Memory B cell (primary cell): ENCODE data around the gene ALK.

Experiments
- ATAC-seq: fragments of 150-1000 bp; cut with Tn5 transposase; 2 replicates; pipeline ENCODE4 v1.10.0; 2021; ENCODE audit warnings: low read depth, mild to moderate bottlenecking, moderate library complexity
- DNase-seq, 2 donors: peaks; one replicate each; pipeline ENCODE4 v3.0.0; 2022; ENCODE audit warnings: low spot score in 2 of 2
- H3K27ac Mint-ChIP-seq: one replicate; pipeline ENCODE4 v1.8.0; 2022; ENCODE audit warnings: mild to moderate bottlenecking, moderate library complexity, mixed read lengths
- H3K27me3 Mint-ChIP-seq: one replicate; pipeline ENCODE4 v1.8.0; 2022; ENCODE audit warnings: mixed read lengths
- H3K36me3 Mint-ChIP-seq: one replicate; pipeline ENCODE4 v1.8.0; 2022; ENCODE audit warnings: mild to moderate bottlenecking, mixed read lengths
- H3K4me1 Mint-ChIP-seq: one replicate; pipeline ENCODE4 v1.8.0; 2022; ENCODE audit warnings: mixed read lengths
- H3K4me3 Mint-ChIP-seq: one replicate; pipeline ENCODE4 v1.8.0; 2022; ENCODE audit warnings: mild to moderate bottlenecking, moderate library complexity, mixed read lengths
- H3K9me3 Mint-ChIP-seq: one replicate; pipeline ENCODE4 v1.8.0; 2022; ENCODE audit warnings: mixed read lengths

ALK gene

GRCh38 chr2:29583548-29584156 is 337.7 kb downstream of the ALK start:
- DNase-seq (no peak), ATAC-seq (no peak)
- no peak overlapping the region for H3K27ac Mint-ChIP-seq
- H3K4me3 Mint-ChIP-seq = no peak overlapping the region
- no peaks in the 10 kb centered on the region for H3K36me3 Mint-ChIP-seq
- no peaks in the 10 kb centered on the region for H3K9me3 Mint-ChIP-seq
- peaks cover 4% of the 10 kb centered on the region for H3K4me1 Mint-ChIP-seq
- peaks cover 8% of the 10 kb centered on the region for H3K27me3 Mint-ChIP-seq

DNA sequence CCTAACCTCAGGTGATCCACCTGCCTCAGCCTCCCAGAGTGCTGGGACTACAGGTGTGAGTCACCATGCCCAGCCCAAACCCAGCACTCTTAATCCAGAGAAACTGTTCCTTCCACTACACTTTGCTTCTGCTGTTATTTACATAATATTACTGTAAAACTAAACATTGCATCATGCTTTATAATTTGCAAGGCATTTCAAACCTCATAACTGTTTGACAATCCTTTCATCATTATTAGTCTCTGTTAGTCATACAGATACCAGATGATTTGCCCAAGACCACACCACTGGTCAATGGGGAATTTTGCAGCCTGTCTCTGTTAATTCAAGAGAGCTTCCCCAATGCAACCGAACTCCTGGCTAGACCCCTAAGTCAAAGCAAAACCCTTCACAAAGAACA is 338.3 kb downstream of the ALK start:
- H3K27me3 Mint-ChIP-seq = peaks cover 8% of the 10 kb centered on the region
- H3K4me3 Mint-ChIP-seq = no peak overlapping the region
- no peaks in the 10 kb centered on the region for H3K36me3 Mint-ChIP-seq
- H3K9me3 Mint-ChIP-seq = no peaks in the 10 kb centered on the region
- H3K4me1 Mint-ChIP-seq = peaks cover 4% of the 10 kb centered on the region
- DNase-seq (no peak), ATAC-seq (no peak)
- H3K27ac Mint-ChIP-seq = no peak overlapping the region

- Mint-ChIP-seq H3K9me3 (no peaks in the 10 kb centered on the region), H3K36me3 (no peaks in the 10 kb centered on the region), H3K4me1 (peaks cover 4% of the 10 kb centered on the region), H3K4me3 (no peak overlapping the region), H3K27ac (no peak overlapping the region), H3K27me3 (peaks cover 7% of the 10 kb centered on the region)
- ATAC-seq (no peak), DNase-seq (no peak)
Measured at GRCh38 chr2:29582062-29582461, 339.3 kb downstream of the ALK start.

- ATAC-seq = no peak
- H3K9me3 Mint-ChIP-seq = no peaks in the 10 kb centered on the region
- no peaks in the 10 kb centered on the region for H3K36me3 Mint-ChIP-seq
- DNase-seq = no peak
- no peak overlapping the region for H3K27ac Mint-ChIP-seq
- H3K4me1 Mint-ChIP-seq = peaks cover 4% of the 10 kb centered on the region
- no peak overlapping the region for H3K4me3 Mint-ChIP-seq
- peaks cover 8% of the 10 kb centered on the region for H3K27me3 Mint-ChIP-seq
Measured at GRCh38 chr2:29580223-29580622, 341.2 kb downstream of the ALK start.

DNA sequence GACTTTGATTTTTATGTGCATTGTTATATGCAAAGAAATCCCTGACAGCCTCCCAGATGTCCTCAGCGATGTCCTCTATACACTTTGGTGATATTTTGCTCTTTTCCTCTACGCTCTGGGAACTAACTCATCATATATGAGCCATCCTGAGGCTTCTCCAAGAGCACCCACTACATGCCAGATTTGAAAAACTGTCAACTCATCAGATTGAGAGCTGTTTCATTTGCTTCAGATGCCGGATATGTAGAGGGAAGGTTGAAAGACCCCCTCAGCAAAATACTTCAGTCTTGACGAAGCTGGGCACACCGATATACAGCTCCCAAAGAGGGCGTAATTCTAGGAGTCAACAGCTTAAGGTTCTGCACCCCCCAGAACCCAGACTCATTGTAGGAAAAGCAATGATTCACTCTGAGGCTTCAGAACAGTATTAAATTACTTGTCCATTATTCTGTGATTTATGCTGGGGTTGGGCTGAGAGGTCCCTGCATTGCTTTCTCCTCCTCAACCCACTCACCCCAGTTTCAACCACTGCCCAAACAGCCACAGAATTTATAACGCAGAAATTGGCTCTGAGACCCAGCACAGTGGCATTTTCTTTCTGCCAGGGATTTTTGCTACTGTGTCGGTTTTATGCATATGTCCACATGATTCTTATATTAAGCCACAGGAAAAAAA is 341.8 kb downstream of the ALK start:
- peaks cover 10% of the 10 kb centered on the region for H3K27me3 Mint-ChIP-seq
- DNase-seq = no peak
- no peak overlapping the region for H3K27ac Mint-ChIP-seq
- peaks cover 4% of the 10 kb centered on the region for H3K4me1 Mint-ChIP-seq
- no peaks in the 10 kb centered on the region for H3K9me3 Mint-ChIP-seq
- no peaks in the 10 kb centered on the region for H3K36me3 Mint-ChIP-seq
- no peak for ATAC-seq
- no peak overlapping the region for H3K4me3 Mint-ChIP-seq

- no peaks in the 10 kb centered on the region for H3K9me3 Mint-ChIP-seq
- ATAC-seq (no peak), DNase-seq (no peak)
- peaks cover 8% of the 10 kb centered on the region for H3K27me3 Mint-ChIP-seq
- no peaks in the 10 kb centered on the region for H3K36me3 Mint-ChIP-seq
- no peak overlapping the region for H3K27ac Mint-ChIP-seq
- H3K4me1 Mint-ChIP-seq = peaks cover 4% of the 10 kb centered on the region
- no peak overlapping the region for H3K4me3 Mint-ChIP-seq
Measured at GRCh38 chr2:29578084-29578598, 343.2 kb downstream of the ALK start.

- Mint-ChIP-seq H3K27ac (no peak overlapping the region), H3K4me3 (no peak overlapping the region), H3K9me3 (no peaks in the 10 kb centered on the region), H3K36me3 (no peaks in the 10 kb centered on the region), H3K27me3 (peaks cover 8% of the 10 kb centered on the region), H3K4me1 (no peaks in the 10 kb centered on the region)
- DNase-seq (no peak), ATAC-seq (no peak)
Measured at GRCh38 chr2:29576231-29576630, 345.2 kb downstream of the ALK start.

GRCh38 chr2:29575370-29575890 is 346.0 kb downstream of the ALK start:
- ATAC-seq = no peak
- Mint-ChIP-seq H3K4me3 (no peak overlapping the region), H3K36me3 (no peaks in the 10 kb centered on the region), H3K9me3 (no peaks in the 10 kb centered on the region), H3K27me3 (peaks cover 8% of the 10 kb centered on the region), H3K27ac (no peak overlapping the region), H3K4me1 (no peaks in the 10 kb centered on the region)
- no peak for DNase-seq

DNA sequence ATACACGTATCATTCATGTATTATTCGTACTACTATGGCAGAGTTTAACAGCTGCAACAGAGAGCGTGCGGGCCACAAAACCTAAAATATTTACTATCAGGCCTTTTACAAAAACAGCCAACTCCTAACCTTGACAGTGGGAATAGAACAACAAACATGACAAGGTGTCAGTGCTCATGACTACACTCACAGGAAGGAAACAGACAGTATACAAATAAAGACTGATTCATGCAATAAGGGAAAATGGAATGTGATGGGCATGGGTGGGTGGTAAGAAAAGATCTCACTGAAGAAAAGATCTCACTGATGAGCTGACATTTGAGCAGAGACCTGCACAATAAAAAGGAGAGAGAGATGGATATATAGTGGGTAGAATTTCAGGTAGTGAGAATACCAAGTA is 347.8 kb downstream of the ALK start:
- H3K27ac Mint-ChIP-seq = no peak overlapping the region
- H3K9me3 Mint-ChIP-seq = no peaks in the 10 kb centered on the region
- H3K4me3 Mint-ChIP-seq = no peak overlapping the region
- ATAC-seq (no peak), DNase-seq (no peak)
- H3K27me3 Mint-ChIP-seq = peaks cover 3% of the 10 kb centered on the region
- H3K4me1 Mint-ChIP-seq = no peaks in the 10 kb centered on the region
- no peaks in the 10 kb centered on the region for H3K36me3 Mint-ChIP-seq

- Mint-ChIP-seq H3K27ac (no peak overlapping the region), H3K36me3 (no peaks in the 10 kb centered on the region), H3K27me3 (peaks cover 3% of the 10 kb centered on the region), H3K4me1 (no peaks in the 10 kb centered on the region), H3K4me3 (no peak overlapping the region), H3K9me3 (no peaks in the 10 kb centered on the region)
- no peak for DNase-seq
- ATAC-seq = no peak
Measured at GRCh38 chr2:29573147-29573546, 348.2 kb downstream of the ALK start.

DNA sequence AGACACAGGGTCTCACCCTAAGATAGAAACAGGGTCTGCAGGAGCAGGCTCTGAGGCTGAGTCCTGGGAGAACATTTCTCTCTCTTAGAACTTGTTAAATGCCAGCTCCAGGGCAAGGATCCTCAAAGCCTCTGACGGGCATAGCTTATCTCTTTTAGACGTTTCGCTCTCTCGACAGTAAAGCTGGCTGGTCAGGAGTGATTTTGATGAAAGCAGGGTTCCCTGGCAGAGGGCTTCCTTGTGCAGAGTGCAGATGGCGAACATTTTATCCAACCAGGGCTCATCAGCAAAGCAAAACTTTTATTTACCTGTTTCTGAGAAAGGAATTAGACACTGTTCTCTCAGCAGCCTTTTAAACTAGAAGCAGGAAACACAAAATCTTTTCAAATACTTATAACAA is 350.8 kb downstream of the ALK start:
- H3K4me3 Mint-ChIP-seq = no peak overlapping the region
- DNase-seq (no peak), ATAC-seq (no peak)
- H3K4me1 Mint-ChIP-seq = no peaks in the 10 kb centered on the region
- H3K9me3 Mint-ChIP-seq = no peaks in the 10 kb centered on the region
- no peaks in the 10 kb centered on the region for H3K36me3 Mint-ChIP-seq
- H3K27me3 Mint-ChIP-seq = peaks cover 1% of the 10 kb centered on the region
- H3K27ac Mint-ChIP-seq = no peak overlapping the region

DNA sequence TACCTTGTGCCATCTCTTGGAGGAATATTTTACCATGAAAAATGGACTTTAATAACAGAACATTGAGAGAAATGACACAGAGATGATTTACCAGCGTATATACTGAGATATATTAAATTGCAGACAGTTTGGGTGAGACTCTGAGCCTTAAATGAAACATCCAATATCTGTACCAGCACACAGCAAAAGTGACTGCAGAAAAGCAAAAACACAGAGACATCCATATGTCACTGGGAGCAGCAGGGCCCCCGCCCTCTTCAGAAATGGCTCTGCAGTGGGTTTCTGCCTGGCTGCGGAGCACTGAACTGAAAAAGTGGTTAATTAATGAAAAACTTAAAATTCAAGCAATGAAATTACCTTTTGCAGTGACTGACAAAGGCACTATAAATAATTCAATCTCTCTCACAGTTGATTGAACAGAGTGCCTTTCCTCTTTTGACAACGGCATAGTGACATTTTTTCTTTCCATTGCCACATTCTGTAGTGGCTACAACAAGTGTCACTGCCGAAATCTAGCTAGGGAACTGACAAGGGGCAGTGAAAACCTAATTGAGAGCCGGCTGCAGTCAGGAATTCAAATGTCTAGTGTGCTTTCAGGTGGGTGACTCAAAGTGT is 353.4 kb downstream of the ALK start:
- H3K9me3 Mint-ChIP-seq = no peaks in the 10 kb centered on the region
- no peak overlapping the region for H3K4me3 Mint-ChIP-seq
- no peaks in the 10 kb centered on the region for H3K36me3 Mint-ChIP-seq
- ATAC-seq (no peak), DNase-seq (no peak)
- no peaks in the 10 kb centered on the region for H3K4me1 Mint-ChIP-seq
- no peaks in the 10 kb centered on the region for H3K27me3 Mint-ChIP-seq
- H3K27ac Mint-ChIP-seq = no peak overlapping the region

- peaks cover 4% of the 10 kb centered on the region for H3K27me3 Mint-ChIP-seq
- no peak for ATAC-seq
- H3K4me3 Mint-ChIP-seq = no peak overlapping the region
- H3K9me3 Mint-ChIP-seq = no peaks in the 10 kb centered on the region
- no peaks in the 10 kb centered on the region for H3K4me1 Mint-ChIP-seq
- H3K27ac Mint-ChIP-seq = no peak overlapping the region
- DNase-seq = no peak
- no peaks in the 10 kb centered on the region for H3K36me3 Mint-ChIP-seq
Measured at GRCh38 chr2:29563697-29564096, 357.7 kb downstream of the ALK start.

- no peak for DNase-seq
- Mint-ChIP-seq H3K4me1 (no peaks in the 10 kb centered on the region), H3K9me3 (no peaks in the 10 kb centered on the region), H3K27ac (no peak overlapping the region), H3K36me3 (no peaks in the 10 kb centered on the region), H3K4me3 (no peak overlapping the region), H3K27me3 (peaks cover 7% of the 10 kb centered on the region)
- no peak for ATAC-seq
Measured at GRCh38 chr2:29562896-29563295, 358.5 kb downstream of the ALK start.
